Measurements from ENCODE around the gene FKBP9.
"Not testable (repeated sequence)": the region's sequence is repeated elsewhere in the genome, so short reads cannot be mapped to it uniquely, and the experiment has no call there.

The FKBP9 gene

GRCh38 chr7:32958046-32959025 is 1.1 kb downstream of the FKBP9 start:
- no peak for DNase-seq

GRCh38 chr7:32963880-32964301 is 6.7 kb downstream of the FKBP9 start:
- not testable (repeated sequence) for DNase-seq

DNA sequence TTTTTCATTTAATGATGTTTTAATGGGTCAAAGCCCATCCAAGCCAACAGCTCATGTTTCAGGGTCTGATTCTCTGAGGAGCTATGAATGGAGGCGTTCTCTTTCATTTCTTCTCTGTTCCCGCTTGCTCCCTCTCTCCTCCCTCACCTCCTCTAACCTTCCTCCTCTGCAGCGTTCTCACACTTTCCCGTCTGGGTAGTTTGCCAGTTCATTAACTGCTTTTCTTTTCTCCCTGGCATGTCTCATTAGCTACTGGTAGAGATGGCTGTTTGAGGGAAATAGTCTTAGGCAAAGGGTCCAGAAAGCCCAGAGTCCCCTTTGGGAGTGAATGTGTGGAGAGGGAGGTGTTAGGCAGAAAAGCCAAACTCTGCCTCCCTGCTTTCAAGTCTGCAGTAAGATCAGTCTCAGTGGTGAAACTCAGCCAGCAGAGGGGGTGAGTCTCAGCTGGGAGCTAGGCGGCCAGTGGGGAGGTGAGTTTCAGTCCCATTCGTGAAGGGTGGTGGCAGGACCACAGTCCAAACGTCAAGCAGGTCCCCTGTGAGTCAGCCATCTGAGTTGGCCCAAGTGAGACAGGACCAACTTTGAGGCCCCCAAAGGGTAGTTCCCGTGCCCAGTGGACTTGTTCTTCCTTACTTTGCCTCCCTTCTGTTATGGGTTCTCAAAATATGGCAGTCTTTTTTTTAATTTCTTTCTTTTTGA is 7.4 kb downstream of the FKBP9 start:
- not testable (repeated sequence) for DNase-seq

DNA sequence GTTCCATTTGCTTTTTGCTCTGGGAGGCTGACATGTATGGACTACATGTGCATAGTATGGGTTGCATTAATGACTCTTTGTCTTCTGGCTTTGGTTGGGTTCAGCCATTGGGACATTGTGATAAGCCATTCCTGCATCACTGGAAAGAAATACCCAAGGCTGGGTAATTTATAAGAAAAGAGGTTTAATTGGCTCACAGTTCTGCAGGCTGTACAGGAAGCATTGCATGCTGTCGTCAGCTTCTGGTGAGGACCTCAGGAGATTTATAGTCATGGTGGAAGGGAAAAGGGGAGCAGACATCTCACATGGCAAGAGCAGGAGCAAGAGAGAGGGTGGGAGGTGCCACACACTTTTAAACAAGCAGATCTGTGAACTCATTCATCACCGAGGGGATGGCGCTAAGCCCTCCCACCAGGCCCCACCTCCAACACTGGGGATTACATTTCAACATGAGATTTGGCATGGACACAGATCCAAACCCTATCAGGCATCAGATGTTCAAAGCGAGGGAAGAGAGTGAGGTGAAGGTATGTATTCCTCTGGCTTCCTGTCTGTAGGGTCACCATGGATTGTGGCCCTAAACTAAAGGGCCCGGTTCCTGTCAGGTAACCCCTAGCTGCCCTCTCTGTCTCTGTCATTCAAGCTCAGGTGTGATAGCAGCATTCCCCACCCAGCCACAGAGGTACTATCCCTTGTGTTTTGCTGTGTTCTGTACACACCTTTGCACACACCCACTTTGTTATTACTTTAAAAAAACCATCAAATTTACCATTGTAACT is 9.4 kb downstream of the FKBP9 start:
- not testable (repeated sequence) for DNase-seq

DNA sequence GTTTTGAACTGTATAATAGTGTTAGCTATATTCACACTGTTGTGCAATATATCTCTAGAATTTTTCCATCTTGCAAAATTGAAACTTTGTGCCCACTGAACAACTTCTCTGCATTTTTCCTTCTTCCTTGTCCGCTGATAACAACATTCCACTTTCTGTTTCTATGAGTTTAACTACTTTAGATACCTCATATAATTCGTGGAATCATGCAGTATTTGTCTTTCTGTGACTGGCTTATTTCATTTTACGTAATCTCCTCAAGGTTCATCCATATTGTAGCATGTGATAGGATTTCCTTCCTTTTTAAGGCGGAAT is 10.0 kb downstream of the FKBP9 start:
- DNase-seq, result peak in 2 of 3 donors; percentile 15 to 32

GRCh38 chr7:32971967-32972366 is 14.7 kb downstream of the FKBP9 start:
- not testable (repeated sequence) for DNase-seq

GRCh38 chr7:32977159-32977558 is 19.9 kb downstream of the FKBP9 start:
- not testable (repeated sequence) for DNase-seq

GRCh38 chr7:32979246-32979645 is 22.0 kb downstream of the FKBP9 start:
- not testable (repeated sequence) for DNase-seq

DNA sequence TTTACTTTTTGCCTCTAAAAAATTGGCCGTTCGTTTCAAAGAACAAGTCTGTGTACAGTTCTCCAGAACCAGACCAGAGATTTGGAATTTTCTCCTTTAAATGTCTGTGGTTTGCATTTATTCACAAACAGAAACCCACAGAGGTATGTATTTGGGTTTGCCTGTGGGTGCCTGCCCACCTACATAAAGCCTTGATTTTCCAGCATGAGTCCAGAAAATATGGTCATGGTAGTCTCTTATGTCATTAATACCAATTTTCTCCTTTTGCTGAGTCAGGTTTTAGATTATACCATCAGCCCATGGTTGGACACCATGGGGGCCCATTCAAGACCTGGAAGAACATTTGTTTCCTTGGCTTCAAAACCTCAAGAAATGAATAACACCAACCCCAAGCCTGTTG is 22.7 kb downstream of the FKBP9 start:
- not testable (repeated sequence) for DNase-seq

DNA sequence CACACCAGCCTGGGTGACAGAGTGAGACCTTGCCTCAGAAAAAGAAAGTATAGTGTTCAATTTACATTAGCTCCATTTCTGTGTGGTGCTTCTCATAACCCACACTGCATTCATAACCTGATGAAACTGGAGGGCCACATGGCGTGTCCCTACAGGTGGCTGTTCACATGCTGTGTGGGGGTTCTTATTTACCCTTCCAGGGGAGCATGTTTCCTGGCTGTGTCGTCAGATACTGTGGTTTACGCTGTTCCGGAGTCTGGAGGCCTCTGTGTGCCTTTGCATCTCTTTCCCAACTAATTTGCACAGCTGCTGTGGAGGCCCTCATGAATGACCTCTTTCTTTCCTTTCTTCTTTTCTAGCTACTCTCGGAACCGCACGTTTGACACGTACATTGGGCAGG is 30.9 kb downstream of the FKBP9 start:
- not testable (repeated sequence) for DNase-seq

- not testable (repeated sequence) for DNase-seq
Measured at GRCh38 chr7:32991068-32991585, 33.9 kb downstream of the FKBP9 start.

DNA sequence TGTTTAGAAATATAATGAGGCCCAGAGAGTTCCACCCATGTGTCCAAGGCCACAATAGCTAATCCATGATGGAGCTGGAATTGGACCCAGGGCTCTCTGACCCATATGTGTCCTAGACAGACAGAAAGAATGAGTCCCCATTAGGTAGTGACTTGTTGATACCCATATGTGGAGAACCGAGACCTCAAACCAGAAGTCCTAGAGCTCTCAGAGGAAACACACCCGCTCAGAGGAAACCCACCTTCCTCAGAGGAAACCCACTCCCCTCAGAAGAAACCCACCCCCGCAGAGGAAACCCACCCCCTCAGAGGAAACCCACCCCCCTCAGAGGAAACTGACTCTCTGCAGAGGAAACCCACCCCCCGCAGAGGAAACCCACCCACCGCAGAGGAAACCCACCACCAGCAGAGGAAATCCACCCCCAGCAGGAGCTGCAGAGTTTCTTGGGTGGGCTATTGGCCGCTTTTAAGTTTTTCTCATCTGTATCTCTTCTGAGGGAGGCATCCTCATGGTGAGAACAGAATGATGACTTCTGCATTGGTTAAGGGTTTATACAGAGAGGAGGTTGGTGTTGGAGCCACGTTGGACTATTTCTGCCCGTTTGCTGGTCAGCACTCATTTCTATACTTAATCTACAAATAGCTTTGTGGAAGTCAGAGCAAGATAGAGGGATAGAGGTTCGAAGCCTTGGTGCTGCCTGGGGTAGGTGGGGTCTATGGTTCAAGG is 34.9 kb downstream of the FKBP9 start:
- DNase-seq, result not testable (repeated sequence)

DNA sequence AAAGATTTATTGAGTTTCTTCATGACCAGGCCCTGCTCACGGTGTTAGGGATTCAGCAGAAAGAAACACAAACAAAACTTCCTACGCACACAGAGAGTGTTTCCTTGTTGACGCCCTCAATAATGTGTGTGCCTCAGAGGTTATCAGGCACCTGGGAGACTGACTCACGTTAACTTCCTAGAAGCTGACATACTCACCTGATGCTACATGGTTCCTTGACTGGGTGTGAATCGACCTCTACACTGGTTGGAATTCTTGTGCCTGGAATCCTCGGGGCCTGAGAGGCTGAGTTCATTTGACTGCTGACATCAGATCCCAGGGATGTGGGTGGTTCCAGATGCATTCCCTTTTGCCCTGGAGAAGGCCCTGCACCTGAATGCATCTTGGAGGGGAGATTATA is 35.5 kb downstream of the FKBP9 start:
- not testable (repeated sequence) for DNase-seq

- DNase-seq, result not testable (repeated sequence)
Measured at GRCh38 chr7:32997956-32998355, 40.7 kb downstream of the FKBP9 start.

DNA sequence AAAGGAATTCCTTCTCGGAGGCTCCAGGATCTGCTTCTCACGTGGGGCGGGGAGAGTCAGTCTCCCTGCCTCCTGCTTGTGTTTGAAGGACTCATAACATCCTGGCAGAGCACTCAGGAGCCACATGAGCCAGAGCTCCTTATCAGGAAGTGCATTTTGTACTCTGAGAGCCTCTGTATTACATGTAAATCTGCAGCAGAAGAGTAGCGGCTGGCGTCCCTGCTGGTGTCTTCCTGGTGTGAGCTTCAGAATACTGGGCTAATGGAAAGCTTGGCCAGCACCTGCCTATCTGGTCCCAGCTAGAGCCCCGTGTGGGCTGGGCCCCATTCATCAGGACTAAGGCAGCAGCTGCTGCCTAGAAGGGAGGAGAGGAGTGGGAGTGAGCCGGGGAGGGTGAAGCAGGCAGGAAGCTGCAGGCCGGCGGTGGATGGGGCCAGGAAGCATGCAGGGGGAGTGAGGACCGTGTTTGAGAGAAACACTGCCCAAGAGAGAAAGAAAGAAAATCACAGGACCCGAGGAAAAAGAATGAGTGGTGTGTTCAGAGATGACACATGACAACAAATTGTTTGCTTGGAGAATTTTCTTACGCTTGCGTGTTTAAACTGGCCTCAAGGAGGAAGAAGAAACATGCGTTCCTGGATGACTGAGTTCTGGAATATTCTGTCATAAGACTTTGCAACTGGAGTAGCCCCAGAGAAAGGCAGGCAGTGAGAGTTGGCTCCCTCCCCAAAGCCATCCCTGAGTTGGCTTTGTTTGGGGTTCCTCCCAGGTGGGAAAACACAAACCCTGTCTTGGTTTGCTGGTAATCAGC is 41.3 kb downstream of the FKBP9 start:
- DNase-seq, result peak in 1 of 3 donors; percentile 5

GRCh38 chr7:32999380-32999779 is 42.1 kb downstream of the FKBP9 start:
- not testable (repeated sequence) for DNase-seq

- not testable (repeated sequence) for DNase-seq
Measured at GRCh38 chr7:33003111-33003510, 45.9 kb downstream of the FKBP9 start.

DNA sequence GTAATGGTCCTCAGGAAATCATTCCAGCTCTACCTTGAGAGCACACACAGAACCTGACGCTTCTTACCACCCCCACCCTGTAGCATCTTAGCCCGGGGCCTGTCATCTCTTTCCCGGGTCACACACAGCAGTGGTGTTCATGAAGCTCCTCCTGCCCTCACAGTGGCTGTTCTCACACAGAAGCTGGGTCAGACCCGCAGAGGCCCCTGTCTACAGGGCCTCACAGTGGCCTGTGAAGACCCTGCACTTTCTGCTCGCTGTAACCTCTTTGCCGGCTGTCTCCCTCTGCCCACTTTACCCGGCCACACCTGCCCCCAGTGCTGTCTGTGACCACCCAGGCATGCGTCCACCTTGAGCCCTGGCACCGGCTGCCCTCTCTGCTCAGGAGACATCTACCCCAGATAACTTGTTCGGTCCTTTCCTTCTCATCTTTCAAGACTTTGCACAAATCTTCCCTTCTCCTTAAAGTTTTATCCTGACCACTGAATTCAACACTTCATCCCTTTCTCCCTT is 46.9 kb downstream of the FKBP9 start:
- not testable (repeated sequence) for DNase-seq

- peak in 1 of 3 donors; percentile 5 for DNase-seq
Measured at GRCh38 chr7:33005193-33005592, 48.0 kb downstream of the FKBP9 start.

DNA sequence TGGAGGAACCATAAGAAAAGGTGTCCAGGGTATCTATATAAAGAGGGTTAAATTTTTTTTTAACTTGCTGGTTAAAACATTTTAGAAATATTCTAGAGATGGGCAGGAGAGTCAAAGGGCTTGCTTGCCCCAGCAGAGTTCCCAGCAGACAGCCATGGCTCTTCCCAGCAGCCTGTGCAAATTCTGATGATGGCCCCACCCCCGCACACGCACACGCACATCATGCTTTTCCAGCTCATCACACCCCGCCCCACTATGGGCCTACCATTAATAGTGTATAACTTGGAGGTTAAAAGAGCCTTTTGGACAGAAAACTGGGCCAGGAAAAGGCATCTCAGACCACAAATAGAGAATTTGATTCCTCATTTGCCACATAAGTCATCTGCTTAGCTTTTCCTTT is 48.5 kb downstream of the FKBP9 start:
- DNase-seq, result not testable (repeated sequence)

GRCh38 chr7:33009734-33010133 is 52.5 kb downstream of the FKBP9 start:
- no peak for DNase-seq
